ENCODE results near the gene PCSK5.

The PCSK5 gene

DNA sequence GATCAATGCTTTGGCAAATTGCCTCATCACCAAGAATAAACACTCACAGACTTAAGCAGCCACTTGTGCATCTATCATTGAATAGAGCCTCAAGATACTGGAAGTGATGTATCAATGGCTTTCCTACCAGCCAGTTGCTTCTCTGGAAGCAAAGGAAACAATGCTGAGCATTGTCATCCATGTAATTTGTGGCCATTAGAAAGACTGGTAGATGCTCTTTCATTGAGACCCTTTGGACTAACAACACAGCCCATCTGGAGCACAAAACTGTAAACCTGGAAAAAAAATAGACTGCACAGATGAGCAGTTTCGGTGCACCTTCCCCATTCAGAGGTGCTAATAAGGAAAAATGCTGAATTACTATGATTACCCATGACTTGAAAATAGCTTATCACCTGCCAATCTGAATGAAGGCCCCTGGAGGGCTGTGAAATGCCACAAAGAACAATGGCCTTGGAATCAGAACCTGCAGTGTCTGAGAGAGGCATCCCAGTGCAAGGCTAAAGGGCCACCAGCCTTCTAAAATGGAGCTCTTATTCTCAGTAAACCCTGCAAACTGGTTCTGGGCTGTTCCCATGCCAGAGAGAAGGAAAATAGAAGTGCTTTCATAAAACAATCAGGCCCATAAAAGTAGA lies 376.3 kb downstream of the PCSK5 start:
- H3K36me3 ChIP-seq (ENCODE audit: control insufficient read depth, insufficient read depth, low read length), result no peaks in the 10 kb centered on the region
- H3K4me3 ChIP-seq (replicated peaks; ENCODE audit: low read depth, low read length), result no peak overlapping the region
- TF ChIP-seq, protein P1, sequence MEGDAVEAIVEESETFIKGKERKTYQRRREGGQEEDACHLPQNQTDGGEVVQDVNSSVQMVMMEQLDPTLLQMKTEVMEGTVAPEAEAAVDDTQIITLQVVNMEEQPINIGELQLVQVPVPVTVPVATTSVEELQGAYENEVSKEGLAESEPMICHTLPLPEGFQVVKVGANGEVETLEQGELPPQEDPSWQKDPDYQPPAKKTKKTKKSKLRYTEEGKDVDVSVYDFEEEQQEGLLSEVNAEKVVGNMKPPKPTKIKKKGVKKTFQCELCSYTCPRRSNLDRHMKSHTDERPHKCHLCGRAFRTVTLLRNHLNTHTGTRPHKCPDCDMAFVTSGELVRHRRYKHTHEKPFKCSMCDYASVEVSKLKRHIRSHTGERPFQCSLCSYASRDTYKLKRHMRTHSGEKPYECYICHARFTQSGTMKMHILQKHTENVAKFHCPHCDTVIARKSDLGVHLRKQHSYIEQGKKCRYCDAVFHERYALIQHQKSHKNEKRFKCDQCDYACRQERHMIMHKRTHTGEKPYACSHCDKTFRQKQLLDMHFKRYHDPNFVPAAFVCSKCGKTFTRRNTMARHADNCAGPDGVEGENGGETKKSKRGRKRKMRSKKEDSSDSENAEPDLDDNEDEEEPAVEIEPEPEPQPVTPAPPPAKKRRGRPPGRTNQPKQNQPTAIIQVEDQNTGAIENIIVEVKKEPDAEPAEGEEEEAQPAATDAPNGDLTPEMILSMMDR (IDR thresholded peaks at IDR 0.05; ENCODE audit: insufficient read depth, low read length, poor library complexity, severe bottlenecking), result no peak
- DNase-seq (ENCODE audit: extremely low read depth, insufficient read length), result no peak
- no peaks in the 10 kb centered on the region for H3K27me3 ChIP-seq (replicated peaks; ENCODE audit: control insufficient read depth, insufficient read depth, low read length)

DNA sequence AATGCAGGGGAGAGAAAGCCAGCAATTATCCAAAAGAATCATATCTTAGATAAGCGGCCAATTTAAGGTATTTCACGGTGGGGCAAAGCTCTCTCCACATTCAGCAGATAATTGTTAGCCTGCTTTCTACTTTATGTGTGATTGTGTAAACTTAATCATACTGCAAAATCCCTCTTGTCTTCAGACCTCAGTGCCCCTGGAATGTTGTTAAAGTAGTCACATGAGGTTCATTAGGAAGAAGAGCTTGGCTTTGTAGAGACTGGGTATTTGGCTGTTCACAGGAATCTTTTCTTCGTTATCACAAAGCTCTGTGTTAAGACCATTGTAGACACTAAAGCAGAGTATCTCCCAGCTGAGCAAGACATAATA lies 376.8 kb downstream of the PCSK5 start:
- TF ChIP-seq, protein P1 (IDR thresholded peaks at IDR 0.05; ENCODE audit: insufficient read depth, low read length, poor library complexity, severe bottlenecking), result no peak
- H3K27me3 ChIP-seq (replicated peaks; ENCODE audit: control insufficient read depth, insufficient read depth, low read length), result no peaks in the 10 kb centered on the region
- DNase-seq (ENCODE audit: extremely low read depth, insufficient read length), result no peak
- no peaks in the 10 kb centered on the region for H3K36me3 ChIP-seq (ENCODE audit: control insufficient read depth, insufficient read depth, low read length)
- no peak overlapping the region for H3K4me3 ChIP-seq (replicated peaks; ENCODE audit: low read depth, low read length)

DNA sequence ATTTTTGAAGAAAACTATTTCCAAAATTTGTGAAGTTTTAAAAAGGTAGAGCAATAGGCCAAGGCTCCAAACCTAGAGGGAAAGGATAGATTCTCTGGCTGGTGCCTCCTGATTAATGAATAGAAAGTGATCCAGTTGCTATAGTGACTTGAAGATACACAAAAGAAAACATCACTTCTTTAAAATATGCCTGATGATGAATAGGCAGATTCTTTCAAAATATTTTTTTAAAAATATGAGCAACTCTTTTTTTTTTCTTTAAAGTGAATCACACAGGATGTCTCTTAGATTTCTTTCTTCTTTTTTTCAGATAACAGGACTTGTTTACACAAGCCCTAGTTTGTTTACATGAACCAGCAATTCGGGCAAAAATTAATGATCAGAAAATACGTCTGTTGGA lies 379.3 kb downstream of the PCSK5 start:
- H3K36me3 ChIP-seq (ENCODE audit: control insufficient read depth, insufficient read depth, low read length), result no peaks in the 10 kb centered on the region
- TF ChIP-seq, protein P1 (IDR thresholded peaks at IDR 0.05; ENCODE audit: insufficient read depth, low read length, poor library complexity, severe bottlenecking), result no peak
- no peak for DNase-seq (ENCODE audit: extremely low read depth, insufficient read length)
- H3K27me3 ChIP-seq (replicated peaks; ENCODE audit: control insufficient read depth, insufficient read depth, low read length), result no peaks in the 10 kb centered on the region
- no peak overlapping the region for H3K4me3 ChIP-seq (replicated peaks; ENCODE audit: low read depth, low read length)

DNA sequence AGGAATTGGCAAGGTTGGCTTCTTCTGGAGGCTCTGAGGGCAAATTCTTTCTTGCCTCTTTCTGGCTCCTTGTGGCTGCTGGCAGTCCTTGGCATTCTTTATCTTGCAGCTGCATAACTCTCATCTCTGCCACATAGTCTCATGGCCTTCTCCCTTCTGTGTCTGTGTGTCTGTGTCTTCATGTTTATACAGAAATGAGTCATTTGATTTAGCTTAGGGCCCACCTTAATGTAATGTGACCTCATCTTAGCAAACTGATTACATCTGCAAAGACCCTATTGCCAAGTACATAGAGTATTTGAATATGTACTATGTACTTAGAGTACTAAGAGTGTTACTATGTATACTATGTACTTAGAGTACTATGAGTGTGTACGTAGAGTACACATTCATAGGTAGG lies 381.3 kb downstream of the PCSK5 start:
- Histone ChIP-seq H3K4me3 (replicated peaks; ENCODE audit: low read depth, low read length) (no peak overlapping the region), H3K27me3 (replicated peaks; ENCODE audit: control insufficient read depth, insufficient read depth, low read length) (no peaks in the 10 kb centered on the region), H3K36me3 (ENCODE audit: control insufficient read depth, insufficient read depth, low read length) (no peaks in the 10 kb centered on the region)
- TF ChIP-seq, protein P1 (IDR thresholded peaks at IDR 0.05; ENCODE audit: insufficient read depth, low read length, poor library complexity, severe bottlenecking), result no peak
- no peak for DNase-seq (ENCODE audit: extremely low read depth, insufficient read length)

DNA sequence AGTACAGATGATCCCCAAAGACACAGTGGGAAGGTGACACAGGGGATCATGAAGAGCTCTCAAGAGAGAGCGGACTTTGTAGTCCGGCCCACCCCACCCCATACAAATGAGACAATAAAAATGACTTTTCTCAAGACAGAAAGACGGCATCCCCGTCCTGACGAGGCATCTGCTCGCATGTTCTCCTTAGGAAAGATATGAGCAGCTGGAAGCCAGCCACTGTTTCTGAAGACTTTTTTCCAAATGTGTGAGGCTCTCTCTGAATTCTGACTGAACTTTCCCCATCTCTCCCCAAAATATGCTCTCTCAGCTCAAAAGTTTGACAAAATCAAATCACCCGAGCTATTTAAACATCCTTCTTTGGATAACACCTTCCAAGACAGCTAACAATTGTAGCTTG lies 398.6 kb downstream of the PCSK5 start:
- Histone ChIP-seq H3K36me3 (ENCODE audit: control insufficient read depth, insufficient read depth, low read length) (no peaks in the 10 kb centered on the region), H3K4me3 (replicated peaks; ENCODE audit: low read depth, low read length) (no peak overlapping the region), H3K27me3 (replicated peaks; ENCODE audit: control insufficient read depth, insufficient read depth, low read length) (no peaks in the 10 kb centered on the region; the same call in 1 of the 2 replicates)
- DNase-seq (ENCODE audit: extremely low read depth, insufficient read length), result no peak
- TF ChIP-seq, protein P1 (IDR thresholded peaks at IDR 0.05; ENCODE audit: insufficient read depth, low read length, poor library complexity, severe bottlenecking), result no peak

DNA sequence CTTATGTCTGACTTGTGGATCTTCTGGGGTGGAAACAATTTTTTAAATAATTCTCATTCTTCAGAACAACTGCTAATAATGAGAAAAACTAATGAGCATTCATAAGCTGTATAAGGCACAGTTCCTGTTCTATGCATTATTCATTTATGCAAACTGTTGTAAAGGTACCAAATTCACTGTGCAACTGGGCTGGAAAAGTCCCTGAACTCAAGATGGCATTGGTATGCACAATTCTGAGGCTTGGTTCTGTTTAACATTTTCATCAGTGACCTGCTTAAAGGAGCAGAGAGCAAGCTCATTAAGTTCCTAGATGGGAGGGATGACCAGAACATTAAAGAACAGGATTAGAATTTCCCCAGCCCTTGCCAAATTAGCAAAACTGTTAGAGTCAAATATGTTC lies 399.2 kb downstream of the PCSK5 start:
- DNase-seq (ENCODE audit: extremely low read depth, insufficient read length), result no peak
- TF ChIP-seq, protein P1 (IDR thresholded peaks at IDR 0.05; ENCODE audit: insufficient read depth, low read length, poor library complexity, severe bottlenecking), result no peak

More for the DNA sequence above, 399.2 kb downstream of the PCSK5 start:
- no peaks in the 10 kb centered on the region for H3K36me3 ChIP-seq (ENCODE audit: control insufficient read depth, insufficient read depth, low read length)
- H3K4me3 ChIP-seq (replicated peaks; ENCODE audit: low read depth, low read length), result no peak overlapping the region
- H3K27me3 ChIP-seq (replicated peaks; ENCODE audit: control insufficient read depth, insufficient read depth, low read length), result no peaks in the 10 kb centered on the region; the same call in 1 of the 2 replicates

Measured in GM06990 (cell line).